ENCODE data around the gene MRPL19.

DNA sequence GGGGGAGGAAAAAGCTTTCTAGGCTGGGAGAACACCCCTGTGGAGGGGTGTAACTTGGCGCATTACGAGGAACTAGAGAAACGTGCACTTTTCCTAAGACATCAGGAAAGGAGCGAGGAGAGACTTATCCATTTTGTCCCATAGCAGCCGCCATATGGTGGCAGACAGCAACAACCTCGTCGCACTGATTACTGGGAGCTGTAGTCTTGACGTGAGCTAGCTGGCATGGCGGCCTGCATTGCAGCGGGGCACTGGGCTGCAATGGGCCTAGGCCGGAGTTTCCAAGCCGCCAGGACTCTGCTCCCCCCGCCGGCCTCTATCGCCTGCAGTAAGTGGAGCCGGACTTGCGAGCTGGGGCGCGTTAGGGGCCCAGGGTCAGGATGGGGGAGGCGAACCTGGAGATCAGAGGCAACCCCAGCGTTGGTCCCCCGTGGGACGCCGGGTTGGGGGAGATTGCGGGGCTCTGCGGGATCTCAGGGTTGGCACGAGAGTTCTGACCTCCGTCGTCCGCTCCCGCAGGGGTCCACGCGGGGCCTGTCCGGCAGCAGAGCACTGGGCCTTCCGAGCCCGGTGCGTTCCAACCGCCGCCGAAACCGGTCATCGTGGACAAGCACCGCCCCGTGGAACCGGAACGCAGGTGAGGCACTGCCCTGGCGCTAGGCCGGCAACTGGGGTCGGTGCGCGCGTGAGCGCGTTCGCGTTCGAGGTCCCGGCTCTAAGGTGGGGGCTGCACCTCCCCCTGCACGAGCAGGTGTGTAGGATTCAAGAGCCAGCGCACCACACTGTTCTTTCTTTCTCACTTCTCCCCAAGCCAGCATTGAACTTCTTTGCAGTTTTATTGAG is at the start of gene MRPL19:
- peak; percentile 68 for TF ChIP-seq POLR2A (IDR thresholded peaks at IDR 0.05; ENCODE audit: low read depth, low read length)
- TF ChIP-seq, protein P1, sequence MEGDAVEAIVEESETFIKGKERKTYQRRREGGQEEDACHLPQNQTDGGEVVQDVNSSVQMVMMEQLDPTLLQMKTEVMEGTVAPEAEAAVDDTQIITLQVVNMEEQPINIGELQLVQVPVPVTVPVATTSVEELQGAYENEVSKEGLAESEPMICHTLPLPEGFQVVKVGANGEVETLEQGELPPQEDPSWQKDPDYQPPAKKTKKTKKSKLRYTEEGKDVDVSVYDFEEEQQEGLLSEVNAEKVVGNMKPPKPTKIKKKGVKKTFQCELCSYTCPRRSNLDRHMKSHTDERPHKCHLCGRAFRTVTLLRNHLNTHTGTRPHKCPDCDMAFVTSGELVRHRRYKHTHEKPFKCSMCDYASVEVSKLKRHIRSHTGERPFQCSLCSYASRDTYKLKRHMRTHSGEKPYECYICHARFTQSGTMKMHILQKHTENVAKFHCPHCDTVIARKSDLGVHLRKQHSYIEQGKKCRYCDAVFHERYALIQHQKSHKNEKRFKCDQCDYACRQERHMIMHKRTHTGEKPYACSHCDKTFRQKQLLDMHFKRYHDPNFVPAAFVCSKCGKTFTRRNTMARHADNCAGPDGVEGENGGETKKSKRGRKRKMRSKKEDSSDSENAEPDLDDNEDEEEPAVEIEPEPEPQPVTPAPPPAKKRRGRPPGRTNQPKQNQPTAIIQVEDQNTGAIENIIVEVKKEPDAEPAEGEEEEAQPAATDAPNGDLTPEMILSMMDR (IDR thresholded peaks at IDR 0.05; ENCODE audit: extremely low read depth in 1 of 2, insufficient read depth in 1 of 2, low read depth in 1 of 2, low read length in 2 of 2) = no peak
- TF ChIP-seq POLR2AphosphoS5 (IDR thresholded peaks at IDR 0.05; ENCODE audit: insufficient read depth, low read depth, low read length) = peak; percentile 52
- TF ChIP-seq JUN (IDR thresholded peaks at IDR 0.05; ENCODE audit: borderline replicate concordance, insufficient read depth, insufficient read length, low read depth) = no peak
- TF ChIP-seq, protein P2, sequence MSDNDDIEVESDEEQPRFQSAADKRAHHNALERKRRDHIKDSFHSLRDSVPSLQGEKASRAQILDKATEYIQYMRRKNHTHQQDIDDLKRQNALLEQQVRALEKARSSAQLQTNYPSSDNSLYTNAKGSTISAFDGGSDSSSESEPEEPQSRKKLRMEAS (IDR thresholded peaks at IDR 0.05; ENCODE audit: insufficient read depth, insufficient read length) = peak; percentile 7
- no peak for TF ChIP-seq EZH2 (IDR thresholded peaks at IDR 0.05; ENCODE audit: borderline replicate concordance, low read depth, low read length, severe bottlenecking)
- peak; percentile 47 for TF ChIP-seq MYC (IDR thresholded peaks at IDR 0.05; ENCODE audit: low read depth, low read length)
- TF ChIP-seq GATA2 (IDR thresholded peaks at IDR 0.05; ENCODE audit: insufficient read depth, insufficient read length, low read depth, low read length) = no peak

All from endothelial cell of umbilical vein (primary cell).